Measurements from ENCODE around the gene SORT1.

SORT1 gene

GRCh38 chr1:109367626-109368025, 30.1 kb downstream of the SORT1 start:
- no peaks in the 10 kb centered on the region for H3K36me3 ChIP-seq (ENCODE audit: insufficient read depth, low read length)
- no peak overlapping the region for H3K9ac ChIP-seq (ENCODE audit: insufficient read length)
- H3K27ac ChIP-seq: no peak overlapping the region
- no peaks in the 10 kb centered on the region for H3K9me3 ChIP-seq (ENCODE audit: low read depth, low read length)
- no peak overlapping the region for H3K4me3 ChIP-seq
- TF ChIP-seq FOXP2 (optimal IDR thresholded peaks at IDR 0.05; ENCODE audit: control extremely low read depth, extremely low read length, insufficient read depth) (no peak), POLR2AphosphoS5 (IDR thresholded peaks at IDR 0.05; ENCODE audit: borderline replicate concordance, low read depth, low read length) (no peak), EZH2 (IDR thresholded peaks at IDR 0.05) (no peak)
- no peak for DNase-seq (ENCODE audit: low read depth, low spot score)

- Histone ChIP-seq H3K9ac (ENCODE audit: insufficient read length) (no peak overlapping the region), H3K4me3 (no peak overlapping the region), H3K9me3 (ENCODE audit: low read depth, low read length) (no peaks in the 10 kb centered on the region), H3K36me3 (ENCODE audit: insufficient read depth, low read length) (no peaks in the 10 kb centered on the region), H3K27ac (no peak overlapping the region)
- DNase-seq (ENCODE audit: low read depth, low spot score): no peak
- TF ChIP-seq POLR2AphosphoS5 (IDR thresholded peaks at IDR 0.05; ENCODE audit: borderline replicate concordance, low read depth, low read length): no peak
- no peak for TF ChIP-seq FOXP2 (optimal IDR thresholded peaks at IDR 0.05; ENCODE audit: control extremely low read depth, extremely low read length, insufficient read depth)
- no peak for TF ChIP-seq EZH2 (IDR thresholded peaks at IDR 0.05)
Measured at GRCh38 chr1:109365642-109366204, 32.0 kb downstream of the SORT1 start.

DNA sequence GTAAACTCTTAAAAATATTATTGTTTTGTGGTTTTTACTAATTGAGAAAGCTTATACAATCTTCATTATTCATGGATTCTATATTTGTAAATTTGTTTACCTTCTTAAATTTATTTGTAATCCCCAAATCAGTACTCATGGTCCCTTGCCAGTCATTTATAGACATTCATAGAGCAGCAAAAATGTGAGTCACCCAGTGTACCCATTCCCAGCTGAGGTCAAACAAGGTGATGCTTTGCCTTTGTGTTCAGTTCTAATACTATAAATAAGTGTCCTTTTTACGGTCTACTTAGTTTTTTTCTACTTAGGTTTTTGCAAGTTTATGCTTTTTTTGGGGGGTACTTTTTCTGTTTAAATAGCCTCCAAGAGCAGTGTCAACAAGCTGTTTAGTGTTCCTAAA, 36.1 kb downstream of the SORT1 start:
- Histone ChIP-seq H3K9ac (ENCODE audit: insufficient read length) (no peak overlapping the region), H3K27ac (no peak overlapping the region), H3K4me3 (no peak overlapping the region), H3K36me3 (ENCODE audit: insufficient read depth, low read length) (no peaks in the 10 kb centered on the region), H3K9me3 (ENCODE audit: low read depth, low read length) (no peaks in the 10 kb centered on the region)
- no peak for DNase-seq (ENCODE audit: low read depth, low spot score)
- no peak for TF ChIP-seq POLR2AphosphoS5 (IDR thresholded peaks at IDR 0.05; ENCODE audit: borderline replicate concordance, low read depth, low read length)
- no peak for TF ChIP-seq EZH2 (IDR thresholded peaks at IDR 0.05)
- TF ChIP-seq FOXP2 (optimal IDR thresholded peaks at IDR 0.05; ENCODE audit: control extremely low read depth, extremely low read length, insufficient read depth): no peak

- Histone ChIP-seq H3K9ac (ENCODE audit: insufficient read length) (no peak overlapping the region), H3K9me3 (ENCODE audit: low read depth, low read length) (no peaks in the 10 kb centered on the region), H3K27ac (no peak overlapping the region), H3K4me3 (no peak overlapping the region), H3K36me3 (ENCODE audit: insufficient read depth, low read length) (no peaks in the 10 kb centered on the region)
- TF ChIP-seq POLR2AphosphoS5 (IDR thresholded peaks at IDR 0.05; ENCODE audit: borderline replicate concordance, low read depth, low read length) (no peak), FOXP2 (optimal IDR thresholded peaks at IDR 0.05; ENCODE audit: control extremely low read depth, extremely low read length, insufficient read depth) (no peak), EZH2 (IDR thresholded peaks at IDR 0.05) (no peak)
- DNase-seq (ENCODE audit: low read depth, low spot score): no peak
Measured at GRCh38 chr1:109361069-109361468, 36.6 kb downstream of the SORT1 start.

GRCh38 chr1:109357616-109358015, 40.1 kb downstream of the SORT1 start:
- DNase-seq (ENCODE audit: low read depth, low spot score): no peak
- Histone ChIP-seq H3K9ac (ENCODE audit: insufficient read length) (no peak overlapping the region), H3K9me3 (ENCODE audit: low read depth, low read length) (no peaks in the 10 kb centered on the region), H3K27ac (no peak overlapping the region), H3K36me3 (ENCODE audit: insufficient read depth, low read length) (no peaks in the 10 kb centered on the region), H3K4me3 (no peak overlapping the region)
- TF ChIP-seq POLR2AphosphoS5 (IDR thresholded peaks at IDR 0.05; ENCODE audit: borderline replicate concordance, low read depth, low read length): no peak
- TF ChIP-seq EZH2 (IDR thresholded peaks at IDR 0.05): no peak
- TF ChIP-seq FOXP2 (optimal IDR thresholded peaks at IDR 0.05; ENCODE audit: control extremely low read depth, extremely low read length, insufficient read depth): no peak

GRCh38 chr1:109356915-109357314, 40.8 kb downstream of the SORT1 start:
- Histone ChIP-seq H3K9me3 (ENCODE audit: low read depth, low read length) (no peaks in the 10 kb centered on the region), H3K4me3 (no peak overlapping the region), H3K27ac (no peak overlapping the region), H3K9ac (ENCODE audit: insufficient read length) (no peak overlapping the region), H3K36me3 (ENCODE audit: insufficient read depth, low read length) (no peaks in the 10 kb centered on the region)
- no peak for DNase-seq (ENCODE audit: low read depth, low spot score)
- no peak for TF ChIP-seq EZH2 (IDR thresholded peaks at IDR 0.05)

GRCh38 chr1:109356505-109356904, 41.2 kb downstream of the SORT1 start:
- TF ChIP-seq FOXP2 (optimal IDR thresholded peaks at IDR 0.05; ENCODE audit: control extremely low read depth, extremely low read length, insufficient read depth) (no peak), EZH2 (IDR thresholded peaks at IDR 0.05) (no peak), POLR2AphosphoS5 (IDR thresholded peaks at IDR 0.05; ENCODE audit: borderline replicate concordance, low read depth, low read length) (no peak)
- no peak overlapping the region for H3K27ac ChIP-seq
- H3K9ac ChIP-seq (ENCODE audit: insufficient read length): no peak overlapping the region
- no peaks in the 10 kb centered on the region for H3K9me3 ChIP-seq (ENCODE audit: low read depth, low read length)
- no peak for DNase-seq (ENCODE audit: low read depth, low spot score)
- H3K36me3 ChIP-seq (ENCODE audit: insufficient read depth, low read length): no peaks in the 10 kb centered on the region
- H3K4me3 ChIP-seq: no peak overlapping the region

DNA sequence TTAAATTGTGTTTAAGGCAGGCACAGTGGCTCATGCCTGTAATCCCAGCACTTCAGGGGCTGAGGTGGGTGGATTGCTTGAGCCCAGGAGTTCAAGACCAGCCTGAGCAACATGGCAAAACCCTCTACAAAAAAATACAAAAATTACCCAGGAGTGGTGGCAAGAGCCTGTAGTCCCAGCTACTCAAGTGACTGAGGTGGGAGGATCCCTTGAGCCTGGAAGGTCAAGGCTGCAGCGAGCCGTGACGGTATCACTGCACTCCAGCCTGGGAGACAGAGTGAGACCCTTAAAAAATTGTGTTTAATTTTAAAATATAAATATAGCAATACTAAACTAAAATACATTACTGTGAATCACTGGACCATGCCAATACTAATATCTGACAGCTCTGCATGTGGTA, 42.8 kb downstream of the SORT1 start:
- no peaks in the 10 kb centered on the region for H3K9me3 ChIP-seq (ENCODE audit: low read depth, low read length)
- no peak overlapping the region for H3K4me3 ChIP-seq
- no peak overlapping the region for H3K9ac ChIP-seq (ENCODE audit: insufficient read length)
- H3K36me3 ChIP-seq (ENCODE audit: insufficient read depth, low read length): no peaks in the 10 kb centered on the region
- DNase-seq (ENCODE audit: low read depth, low spot score): no peak
- H3K27ac ChIP-seq: no peak overlapping the region
- TF ChIP-seq POLR2AphosphoS5 (IDR thresholded peaks at IDR 0.05; ENCODE audit: borderline replicate concordance, low read depth, low read length): no peak
- TF ChIP-seq FOXP2 (optimal IDR thresholded peaks at IDR 0.05; ENCODE audit: control extremely low read depth, extremely low read length, insufficient read depth): no peak
- TF ChIP-seq EZH2 (IDR thresholded peaks at IDR 0.05): no peak

GRCh38 chr1:109351457-109351856, 46.3 kb downstream of the SORT1 start:
- TF ChIP-seq POLR2AphosphoS5 (IDR thresholded peaks at IDR 0.05; ENCODE audit: borderline replicate concordance, low read depth, low read length): no peak
- TF ChIP-seq EZH2 (IDR thresholded peaks at IDR 0.05): no peak
- no peak for TF ChIP-seq FOXP2 (optimal IDR thresholded peaks at IDR 0.05; ENCODE audit: control extremely low read depth, extremely low read length, insufficient read depth)
- Histone ChIP-seq H3K27ac (no peak overlapping the region), H3K9ac (ENCODE audit: insufficient read length) (no peak overlapping the region), H3K4me3 (no peak overlapping the region), H3K36me3 (ENCODE audit: insufficient read depth, low read length) (no peaks in the 10 kb centered on the region), H3K9me3 (ENCODE audit: low read depth, low read length) (no peaks in the 10 kb centered on the region)
- no peak for DNase-seq (ENCODE audit: low read depth, low spot score)
